Pulmonary artery endothelial cell (primary cell): ENCODE measurements around the gene AIDA. TPM values are rescaled to one million over a fixed set of nuclear protein-coding genes. Genes with fewer than 3 reads are reported as not detected.

ENCODE experiments used
- DNase-seq: peaks from one replicate; pipeline ENCODE4 v3.0.0-alpha.2; 2011; ENCODE audit warnings: low read depth, low spot score
- total RNA-seq: library from RNA; depleted of rRNA; stranded (reverse); fragments of >200 nt; gene quantifications from 2 replicates; pipeline ENCODE4 v1.2.3, GENCODE V29; 2014

The AIDA gene
- total RNA-seq, 1 donor from 2014 or later: 52.4 TPM

GRCh38 chr1:222652676-222653075 is 59.6 kb downstream of the AIDA start:
- no peak for DNase-seq

- no peak for DNase-seq
Observed at GRCh38 chr1:222644636-222644980, 67.7 kb downstream of the AIDA start.

- DNase-seq: peak; percentile 97
Observed at GRCh38 chr1:222643938-222644635, 68.2 kb downstream of the AIDA start.

GRCh38 chr1:222643606-222643937 is 68.7 kb downstream of the AIDA start:
- DNase-seq: no peak

GRCh38 chr1:222642468-222642867 is 69.8 kb downstream of the AIDA start:
- DNase-seq: no peak

GRCh38 chr1:222641269-222641948 is 70.9 kb downstream of the AIDA start:
- DNase-seq: no peak

- peak; percentile 74 for DNase-seq
Observed at GRCh38 chr1:222634180-222635013, 77.9 kb downstream of the AIDA start.

- DNase-seq: no peak
Observed at GRCh38 chr1:222632749-222633148, 79.5 kb downstream of the AIDA start.

GRCh38 chr1:222631611-222632208 is 80.6 kb downstream of the AIDA start:
- no peak for DNase-seq

GRCh38 chr1:222629921-222630535 is 82.3 kb downstream of the AIDA start:
- no peak for DNase-seq

GRCh38 chr1:222627232-222627631 is 85.1 kb downstream of the AIDA start:
- peak; percentile 51 for DNase-seq

- DNase-seq: no peak
Observed at GRCh38 chr1:222624214-222624613, 88.1 kb downstream of the AIDA start.

GRCh38 chr1:222623458-222623857 is 88.8 kb downstream of the AIDA start:
- DNase-seq: no peak

GRCh38 chr1:222622765-222623164 is 89.5 kb downstream of the AIDA start:
- no peak for DNase-seq

- no peak for DNase-seq
Observed at GRCh38 chr1:222620566-222620965, 91.7 kb downstream of the AIDA start.

GRCh38 chr1:222618880-222619596 is 93.3 kb downstream of the AIDA start:
- DNase-seq: no peak

Other genes starting within 250 kb of the AIDA start
- gene HHIPL2, start 164.4 kb downstream of the AIDA start, total RNA-seq: not detected in 2 replicates
- 4.2 and 8.6 TPM in 2 replicates for gene TAF1A, start 122.6 kb downstream of the AIDA start, total RNA-seq
- 30.3 and 52.9 TPM in 2 replicates for gene MIA3, start 94.4 kb downstream of the AIDA start, total RNA-seq
- 32.0 and 49.1 TPM in 2 replicates for gene BROX, start 73 bp upstream of the AIDA start, total RNA-seq
- gene FAM177B, start 24.7 kb upstream of the AIDA start, total RNA-seq: not detected in 2 replicates
- 0.99 and 2.1 TPM in 2 replicates for gene DISP1, start 102.5 kb upstream of the AIDA start, total RNA-seq